GM21447 (cell line): ENCODE data around the gene MUCL1.
"Not testable (repeated sequence)": the region's sequence is repeated elsewhere in the genome, so short reads cannot be mapped to it uniquely, and the experiment has no call there.

Experiments used
- ATAC-seq: cut with Tn5 transposase; IDR thresholded peaks from one replicate; pipeline ENCODE4 v1.9.1; 2021; ENCODE audit not compliant: unreplicated experiment

The MUCL1 gene, protein sequence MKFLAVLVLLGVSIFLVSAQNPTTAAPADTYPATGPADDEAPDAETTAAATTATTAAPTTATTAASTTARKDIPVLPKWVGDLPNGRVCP

DNA sequence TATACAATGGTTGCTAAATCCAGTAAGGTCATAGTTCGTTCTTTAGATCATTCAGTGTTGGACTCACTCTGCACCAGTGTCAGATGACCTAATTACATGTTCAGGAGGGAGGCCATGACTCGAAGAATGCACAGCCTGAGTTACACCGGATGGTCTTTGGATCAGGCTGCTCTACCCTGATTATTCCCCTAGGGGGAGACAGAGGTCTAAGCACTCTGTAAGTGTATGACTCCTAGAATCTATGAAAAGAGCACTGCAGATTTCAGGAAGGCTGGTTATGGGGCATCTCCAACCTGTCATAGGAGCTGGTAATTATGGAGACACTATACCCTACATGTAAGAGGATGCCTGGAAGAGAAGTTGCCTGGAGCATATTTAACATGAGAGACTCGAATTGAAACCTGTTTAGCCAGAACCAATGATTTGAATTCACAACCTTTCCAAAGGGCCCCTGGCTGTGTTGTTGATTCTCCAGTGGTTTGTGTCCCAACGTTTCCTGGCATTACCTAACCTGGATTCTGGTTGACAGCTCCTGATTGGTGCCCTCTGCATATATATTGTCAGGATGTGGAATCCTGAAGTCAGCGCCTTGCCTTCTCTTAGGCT, at the start of gene MUCL1:
Gene MUCL1, plus strand, starts transcription at position 584 of the 606 bp plus-strand sequence. CDS start 67 bp downstream, outside the sequence.
- peak; percentile 94 for ATAC-seq

DNA sequence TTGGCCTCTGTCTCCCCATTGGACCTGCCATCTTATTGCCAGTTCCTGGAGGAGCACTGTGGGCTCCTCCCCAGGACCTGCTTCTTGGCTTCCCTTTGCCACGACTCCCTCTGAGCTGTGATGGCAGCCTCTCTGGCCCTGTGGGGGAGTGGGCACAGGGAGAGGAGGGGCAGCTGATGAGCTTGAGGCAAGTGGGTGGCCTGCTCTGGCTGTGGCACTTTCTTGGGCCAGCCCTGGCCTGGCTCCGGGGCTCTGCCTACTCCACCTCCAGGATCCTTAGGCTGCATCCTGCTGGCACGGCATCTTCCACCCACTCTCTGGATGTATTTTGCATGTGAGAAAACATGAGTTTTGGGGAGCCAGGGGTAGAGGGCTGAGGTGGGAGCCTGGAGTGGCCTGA, 32.6 kb upstream of the MUCL1 start:
- no peak for ATAC-seq

DNA sequence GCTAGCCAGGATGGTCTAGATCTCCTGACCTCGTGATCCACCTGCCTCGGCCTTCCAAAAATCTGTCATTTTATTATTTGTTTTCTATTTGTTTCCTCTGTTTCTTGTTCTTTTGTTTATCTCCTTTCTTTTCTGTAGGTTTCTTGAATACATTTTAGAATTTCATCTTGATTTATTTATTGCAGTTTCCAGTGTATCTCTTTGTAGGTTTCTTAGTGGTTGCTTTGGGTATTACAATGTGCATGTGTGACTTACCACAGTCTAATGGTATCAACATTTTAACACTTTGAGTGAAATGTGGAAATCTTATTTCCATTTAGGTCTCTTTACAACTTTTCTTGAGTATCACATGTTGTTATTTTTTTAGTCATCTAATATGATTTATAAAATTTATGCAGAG, 29.9 kb upstream of the MUCL1 start:
- no peak for ATAC-seq

DNA sequence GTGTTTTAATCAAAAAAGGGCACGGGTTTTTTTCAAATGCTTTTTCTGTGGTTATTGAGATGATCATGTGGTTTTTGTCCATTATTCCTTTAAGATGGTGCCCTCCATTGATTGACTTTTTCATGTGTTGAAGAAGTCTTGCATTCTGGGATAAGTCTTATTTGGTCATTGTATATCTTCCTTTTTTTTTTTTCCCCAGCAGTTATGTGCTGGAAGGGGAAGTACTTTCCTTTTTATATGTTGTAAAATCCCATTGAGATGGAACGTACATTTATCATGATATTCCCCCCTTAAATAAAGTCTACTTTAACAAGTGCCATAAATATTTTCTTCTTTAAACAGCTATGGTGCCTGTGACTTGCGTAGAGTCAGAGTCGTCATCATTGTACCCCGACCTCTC, 24.8 kb upstream of the MUCL1 start:
- ATAC-seq = no peak

DNA sequence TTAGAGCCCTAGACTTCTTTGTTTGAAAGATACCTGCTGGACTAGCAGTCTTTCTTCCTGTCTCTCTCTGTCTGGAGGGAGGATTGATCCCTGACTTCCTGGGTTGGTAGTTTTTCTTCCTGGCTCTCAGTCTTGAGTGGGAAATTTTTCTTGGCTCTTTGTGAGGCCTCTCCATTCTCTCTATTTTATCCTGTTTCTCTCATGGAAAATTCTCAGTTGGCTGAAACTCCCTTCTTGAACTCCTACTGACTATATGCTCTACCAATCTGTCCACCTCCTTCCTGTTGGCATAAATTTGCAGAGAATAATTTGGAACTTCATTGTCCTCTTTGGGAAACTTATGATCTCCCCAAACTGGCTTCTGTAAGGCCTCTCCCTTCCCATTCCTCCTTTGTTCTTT, 24.1 kb upstream of the MUCL1 start:
- ATAC-seq = no peak

DNA sequence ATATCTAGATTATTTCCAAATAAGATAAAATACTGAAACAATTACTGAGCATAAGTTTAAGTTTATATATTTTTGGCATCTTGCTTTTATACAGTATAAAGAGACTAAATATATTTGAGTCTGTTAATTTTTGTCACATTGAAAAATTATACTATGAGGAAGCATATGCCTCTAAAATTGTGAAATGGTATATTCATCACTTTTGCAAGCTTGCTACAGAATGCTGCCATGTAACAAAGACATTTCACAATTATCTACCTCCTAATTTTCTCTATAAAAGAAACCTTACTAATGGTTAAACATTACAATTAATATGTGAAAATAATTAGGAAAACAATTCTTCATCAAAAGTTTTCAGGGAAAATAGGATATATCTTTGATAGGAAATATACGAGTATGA, 22.7 kb upstream of the MUCL1 start:
- no peak for ATAC-seq

DNA sequence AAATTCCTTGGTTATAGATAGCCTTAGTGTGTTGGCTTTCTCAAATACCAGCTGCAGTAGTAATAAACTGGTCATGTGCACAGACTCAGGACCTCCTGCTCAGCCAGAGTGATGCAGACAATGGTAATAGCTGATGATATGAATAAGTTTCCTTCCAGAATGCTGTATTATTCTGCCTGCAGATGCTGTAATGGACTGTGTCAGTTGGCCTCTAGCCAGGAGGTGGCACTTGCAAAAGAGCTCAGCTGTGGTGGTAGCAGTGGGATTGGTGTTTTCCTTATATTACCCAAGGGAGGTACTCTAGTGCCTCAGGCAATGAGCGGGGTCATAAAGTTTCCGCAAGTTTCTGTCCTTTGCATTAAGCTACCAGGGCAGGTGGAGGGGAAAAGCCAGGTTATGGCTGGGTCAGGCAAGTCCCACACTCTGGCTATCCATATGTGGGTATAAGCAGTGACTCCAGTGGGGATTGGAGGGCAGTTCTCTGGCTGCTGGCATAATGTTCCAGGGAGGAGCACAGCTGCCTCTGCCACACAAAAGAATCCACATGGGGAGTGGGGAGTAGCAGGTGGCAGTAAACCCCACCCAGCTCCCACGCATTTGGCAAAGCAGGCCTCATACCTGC, 14.0 kb upstream of the MUCL1 start:
- no peak for ATAC-seq

DNA sequence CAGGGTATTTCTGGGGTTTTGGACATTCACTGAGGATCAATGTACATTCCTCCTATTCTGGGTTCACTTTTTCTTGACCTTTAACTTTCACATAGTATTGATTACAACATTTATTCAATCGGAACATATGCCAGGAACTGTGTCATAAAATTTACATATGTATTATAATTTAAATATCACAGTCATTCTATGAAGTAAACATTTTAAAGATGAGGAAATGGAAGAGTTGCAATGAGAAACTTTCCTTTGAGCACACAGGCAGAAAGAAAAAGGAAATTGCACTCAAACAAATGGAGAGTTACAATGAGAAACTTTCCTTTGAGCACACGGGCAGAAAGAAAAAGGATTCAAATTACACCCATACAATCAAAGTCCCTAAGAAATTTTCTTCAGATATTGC, 3.1 kb downstream of the MUCL1 start:
- ATAC-seq = no peak

DNA sequence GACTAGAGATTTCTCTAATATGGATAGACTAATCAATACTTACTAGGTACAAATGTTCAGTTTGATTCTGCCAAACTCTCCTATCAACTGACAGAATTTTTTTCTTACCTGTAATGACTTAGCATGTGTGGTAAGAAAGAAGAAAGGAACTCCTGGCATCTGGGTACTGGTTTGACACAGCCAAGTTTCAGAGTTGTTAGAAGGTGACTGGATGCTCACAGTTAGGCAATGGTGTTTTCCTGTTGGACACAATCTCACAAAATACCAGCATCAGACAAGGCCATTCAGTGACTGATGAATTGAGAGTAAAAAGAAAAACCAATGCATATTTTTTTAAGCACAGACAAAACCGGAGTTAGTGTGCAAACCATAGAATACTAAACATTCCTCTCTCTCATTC, 4.2 kb downstream of the MUCL1 start:
- no peak for ATAC-seq

DNA sequence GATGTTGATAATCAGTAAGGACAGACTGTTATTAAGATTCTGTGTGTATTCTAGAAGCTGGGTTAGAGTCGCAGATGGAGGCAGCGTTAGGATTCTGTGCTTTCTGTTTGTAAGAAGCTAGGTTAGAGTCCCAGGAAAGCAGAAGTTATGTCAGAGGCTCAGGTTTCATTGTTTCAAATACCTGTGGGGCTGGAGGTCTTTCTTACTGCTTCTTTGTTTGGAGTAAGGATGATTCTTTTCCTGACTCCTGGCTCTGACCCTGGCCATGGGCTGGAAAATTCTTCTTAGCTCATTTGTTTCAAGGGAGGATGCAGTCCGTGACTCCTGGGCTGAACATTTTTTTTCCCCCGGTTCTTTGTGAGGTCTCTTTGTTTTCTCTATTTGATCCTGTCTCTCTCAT, 5.2 kb downstream of the MUCL1 start:
- no peak for ATAC-seq

DNA sequence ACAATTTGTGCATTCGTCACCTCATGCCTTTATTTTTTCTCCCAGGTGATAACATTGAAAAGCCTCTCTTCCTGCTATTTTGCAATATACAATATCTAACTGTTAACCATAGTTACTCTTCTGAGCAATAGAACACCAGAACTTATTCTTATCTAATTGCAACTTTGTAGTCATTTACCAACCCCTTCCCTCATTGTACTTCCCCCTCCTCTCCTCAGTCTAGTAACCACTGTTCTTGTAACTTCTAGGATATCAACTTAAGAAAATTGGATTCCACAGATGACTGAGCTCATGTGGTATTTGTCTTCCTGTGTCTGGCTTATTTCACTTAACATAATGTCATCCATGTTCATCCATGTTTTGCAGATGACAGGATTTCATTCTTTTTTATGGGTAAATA, 7.6 kb downstream of the MUCL1 start:
- no peak for ATAC-seq

DNA sequence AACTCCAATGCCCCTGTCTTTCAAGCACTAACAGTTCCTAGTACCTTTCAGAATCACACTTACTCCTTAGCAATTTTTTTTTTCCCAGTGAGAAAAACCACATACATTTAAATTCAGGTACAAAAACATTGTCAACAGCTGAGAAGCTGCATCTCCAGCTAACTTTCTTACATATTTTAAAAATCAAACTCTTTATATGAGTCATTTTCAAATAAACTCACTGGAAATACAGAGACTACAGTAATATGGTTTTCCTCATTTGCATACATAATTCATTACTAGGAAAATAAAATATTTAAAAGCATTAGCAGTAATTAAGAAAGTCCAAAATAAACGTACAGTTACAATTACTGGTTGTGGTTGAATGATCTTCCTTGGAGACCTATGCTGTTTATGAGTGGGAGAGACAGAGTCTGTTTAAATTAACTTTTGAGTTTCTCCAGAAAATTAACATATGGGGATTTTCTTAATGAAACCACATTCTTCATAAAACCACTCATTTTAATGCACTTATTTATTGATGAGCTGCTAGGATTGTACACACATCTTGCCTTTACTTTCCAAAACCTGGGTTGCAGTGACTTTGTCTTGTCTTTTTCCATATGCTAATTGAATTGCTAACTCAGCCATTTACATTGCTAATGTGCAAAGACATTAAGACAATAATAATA, 9.8 kb downstream of the MUCL1 start:
- no peak for ATAC-seq

DNA sequence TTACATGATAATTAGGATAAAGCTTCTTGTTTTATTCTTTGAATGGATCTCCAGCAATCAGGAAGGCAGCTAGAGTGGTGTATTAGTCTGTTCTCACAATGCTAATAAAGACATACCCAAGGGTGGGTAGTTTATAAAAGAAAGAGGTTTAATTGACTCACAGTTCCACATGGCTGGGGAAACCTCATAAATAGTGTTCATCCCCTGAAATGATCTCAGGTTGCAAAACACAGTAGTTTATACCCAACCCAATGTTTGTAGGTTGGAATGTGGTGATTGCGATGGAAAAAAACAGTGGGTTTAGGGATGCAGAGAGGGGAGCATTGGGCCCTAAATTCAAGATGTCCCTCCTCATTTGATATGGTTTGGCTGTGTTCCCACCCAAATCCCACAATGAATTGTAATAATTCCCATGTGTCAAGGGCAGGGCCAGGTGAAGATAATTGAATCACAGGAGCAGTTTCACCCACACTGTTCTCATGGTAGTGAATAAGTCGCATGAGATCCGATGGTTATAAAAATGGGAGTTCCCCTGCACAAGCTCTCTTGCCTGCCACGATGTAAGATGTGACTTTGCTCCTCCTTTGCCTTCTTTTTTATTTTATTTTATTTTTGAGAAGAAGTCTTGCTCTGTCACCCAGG, 11.5 kb downstream of the MUCL1 start:
- ATAC-seq = no peak

DNA sequence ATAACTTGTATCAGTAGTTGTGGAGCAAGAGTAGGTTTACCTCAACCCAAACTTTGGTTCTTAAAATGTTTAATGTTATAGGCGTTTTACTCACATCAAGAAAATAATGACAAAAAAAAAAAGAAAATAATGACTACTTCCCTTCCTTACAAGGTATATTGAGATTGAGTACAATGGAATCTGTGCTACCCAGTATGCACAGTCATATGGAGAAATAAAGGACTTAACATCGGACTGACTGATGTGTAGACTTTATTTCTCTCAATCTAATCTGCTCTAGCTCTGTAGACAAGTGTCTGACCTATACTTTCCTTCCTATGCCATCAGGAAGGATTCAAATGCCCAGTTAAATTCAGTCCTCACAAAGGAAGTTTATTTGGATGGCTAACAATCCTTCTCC, 14.4 kb downstream of the MUCL1 start:
- ATAC-seq = no peak

DNA sequence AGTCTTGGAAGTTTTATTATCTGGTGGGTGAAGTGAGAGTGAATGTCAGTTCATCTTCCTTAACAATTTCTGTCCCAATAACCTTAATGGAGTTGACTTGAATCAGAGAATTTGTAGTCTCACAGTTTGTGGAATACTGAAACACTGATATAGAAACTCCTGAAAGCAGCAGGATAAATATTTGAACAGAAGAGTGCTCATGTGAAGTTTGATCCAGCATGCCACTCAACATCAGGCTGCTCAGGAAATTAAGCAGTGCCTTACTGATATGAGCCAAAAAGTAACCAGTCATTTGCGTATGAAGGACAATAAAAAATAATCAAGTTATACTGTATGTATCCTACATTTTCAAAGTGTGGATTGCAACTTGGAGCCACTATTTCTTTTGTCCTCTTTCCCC, 15.7 kb downstream of the MUCL1 start:
- ATAC-seq = no peak

DNA sequence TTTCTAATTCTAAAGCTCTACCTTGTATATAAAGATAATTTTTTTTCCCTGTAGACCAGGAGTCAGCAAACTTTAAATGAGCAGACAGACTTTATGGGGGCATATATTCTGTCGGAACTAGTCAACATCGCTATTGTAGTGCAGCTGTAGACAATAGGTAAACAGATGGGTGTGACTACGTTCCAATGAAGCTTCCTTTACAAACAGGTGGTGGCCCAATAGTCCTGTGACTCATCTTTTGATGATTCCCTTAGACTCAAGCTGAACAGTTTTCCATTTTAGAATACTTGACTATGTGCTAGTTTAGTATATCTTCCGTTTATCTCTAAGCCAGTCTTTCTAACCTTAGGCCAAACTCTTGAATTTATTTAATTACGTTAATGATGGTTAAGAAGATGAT, 16.3 kb downstream of the MUCL1 start:
- ATAC-seq = no peak

DNA sequence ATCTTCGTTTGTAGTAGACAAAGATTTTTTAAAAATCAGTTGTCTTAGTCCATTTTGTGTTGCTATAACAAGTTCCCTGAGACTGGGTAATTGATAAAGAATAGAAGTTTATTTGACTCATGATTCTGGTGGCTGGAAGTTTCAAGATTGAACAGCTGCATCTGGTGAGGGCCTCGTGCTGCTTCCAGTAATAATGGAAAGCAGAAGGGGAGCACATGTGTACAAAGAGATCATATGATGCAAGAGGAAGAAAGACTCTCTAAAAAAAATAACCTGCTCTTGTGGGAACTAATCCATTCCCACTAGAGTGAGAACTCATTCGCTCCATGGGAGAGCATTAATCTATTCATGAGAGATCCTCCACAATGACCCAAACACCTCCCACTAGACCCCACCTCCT, 24.8 kb downstream of the MUCL1 start:
- no peak for ATAC-seq

DNA sequence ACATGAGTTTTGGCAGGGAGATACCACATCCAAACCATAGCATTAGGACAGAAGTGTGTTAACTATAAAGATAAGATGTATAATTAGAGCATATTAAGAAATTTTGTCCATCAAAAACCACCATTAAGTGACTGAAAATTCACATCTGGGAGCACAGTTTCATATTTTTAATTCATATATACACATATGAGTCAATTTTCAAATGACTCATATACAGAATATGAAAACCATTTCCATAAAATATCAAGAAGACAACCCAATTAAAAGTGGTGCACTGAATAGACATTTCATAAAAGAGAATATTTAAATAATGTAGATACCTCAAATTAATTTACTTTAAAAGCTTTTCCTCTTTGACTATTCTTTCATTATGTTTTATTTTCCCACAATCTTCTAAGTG, 25.3 kb downstream of the MUCL1 start:
- no peak for ATAC-seq

DNA sequence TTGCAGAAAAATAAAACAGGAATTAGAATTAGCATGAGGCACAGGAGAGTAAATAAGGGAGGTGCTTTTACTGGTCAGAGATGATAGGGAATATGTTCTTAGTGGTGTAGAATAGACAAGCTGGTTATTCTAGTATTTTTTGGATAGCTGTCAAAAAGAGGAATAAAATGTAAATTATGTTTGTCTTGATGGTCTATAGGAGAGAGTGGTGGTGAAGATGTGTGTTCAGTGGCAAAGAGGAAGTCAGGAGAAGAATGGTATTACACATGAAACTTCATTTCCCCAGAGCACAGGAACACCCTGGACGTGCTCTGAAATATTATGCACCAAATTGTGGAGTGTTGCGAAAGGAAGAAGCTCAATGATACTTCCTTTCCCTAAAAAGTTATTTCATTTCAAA, 27.8 kb downstream of the MUCL1 start:
- no peak for ATAC-seq

DNA sequence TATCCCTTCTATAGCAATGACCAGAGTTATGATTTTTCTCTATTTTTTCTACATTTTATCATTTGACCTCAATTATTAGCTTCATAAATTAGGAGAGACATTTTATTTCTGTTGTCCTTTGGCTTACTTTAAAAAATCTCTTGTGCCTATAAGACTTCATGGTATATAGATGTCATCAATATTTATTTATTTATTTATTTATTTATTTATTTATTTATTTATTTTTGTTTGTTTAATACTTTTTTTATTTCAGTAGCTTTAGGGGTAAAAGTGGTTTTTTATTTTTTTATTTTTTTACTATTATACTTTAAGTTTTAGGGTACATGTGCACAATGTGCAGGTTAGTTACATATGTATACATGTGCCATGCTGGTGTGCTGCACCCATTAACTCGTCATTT, 28.3 kb downstream of the MUCL1 start:
- not testable (repeated sequence) for ATAC-seq

DNA sequence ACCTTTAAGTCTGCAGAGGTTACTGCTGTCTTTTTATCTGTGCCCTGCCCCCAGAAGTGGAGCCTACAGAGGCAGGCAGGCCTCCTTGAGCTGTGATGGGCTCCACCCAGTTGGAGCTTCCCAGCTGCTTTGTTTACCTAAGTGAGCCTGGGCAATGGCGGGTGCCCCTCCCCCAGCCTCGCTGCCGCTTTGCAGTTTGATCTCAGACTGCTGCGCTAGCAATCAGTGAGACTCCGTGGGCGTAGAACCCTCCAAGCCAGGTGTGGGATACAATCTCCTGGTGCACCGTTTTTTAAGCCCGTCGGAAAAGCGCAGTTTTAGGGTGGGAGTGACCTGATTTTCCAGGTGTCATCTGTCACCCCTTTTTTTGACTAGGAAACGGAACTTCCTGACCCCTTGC, 34.1 kb downstream of the MUCL1 start:
- ATAC-seq = not testable (repeated sequence)

DNA sequence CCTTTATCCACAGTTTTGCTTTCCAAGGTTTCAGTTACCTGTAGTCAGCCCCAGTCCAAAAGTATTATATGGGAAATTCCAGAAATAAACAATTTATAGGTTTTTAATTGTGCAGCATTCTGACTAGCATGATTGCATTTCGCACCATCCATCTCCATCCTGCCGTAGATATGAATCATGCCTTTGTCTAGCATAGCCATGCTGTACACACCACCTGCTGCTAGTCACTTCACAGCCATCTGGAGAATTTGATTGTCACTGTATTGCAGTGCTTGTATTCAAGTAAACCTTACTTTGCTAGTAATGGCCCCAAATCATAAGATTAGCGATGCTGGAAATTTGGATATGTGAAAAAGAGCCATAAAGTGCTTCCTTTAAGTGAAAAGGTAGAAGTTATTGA, 36.0 kb downstream of the MUCL1 start:
- no peak for ATAC-seq
